Caco-2 (cell line): Measurements from ENCODE around the gene TTC7B. TPM values are rescaled to one million over a fixed set of nuclear protein-coding genes. Genes with fewer than 3 reads are reported as not detected.

Source experiments
- BruUV-seq: library from RNA; stranded (reverse); fragments of 400-500 nt; replicated peaks from 2 replicates; lab custom pipeline; 2021; lab: Mats Ljungman, UMichigan
- CTCF ChIA-PET: fragments of 300-600 bp; sonication (Branson Sonifier 250); formaldehyde crosslinking; loops from one replicate; lab custom pipeline; 2022; ENCODE audit warnings: antibody characterized with exemption; lab: Charles Lee
- POLR2A ChIA-PET: fragments of 300-600 bp; sonication (Branson Sonifier 250); formaldehyde crosslinking; loops from one replicate; lab custom pipeline; 2022; ENCODE audit warnings: antibody characterized with exemption; lab: Charles Lee
- DNase-seq, 2 experiments: peaks; one replicate each; pipeline versions ENCODE4 v3.0.0 to v3.0.0-alpha.2; 2020 to 2022
- H3K27me3 ChIP-seq: replicated peaks from 2 replicates; pipeline ENCODE4 v1.6.0; 2011; ENCODE audit warnings: low read length; ENCODE audit not compliant: control insufficient read depth, insufficient read depth
- H3K36me3 ChIP-seq: 2 replicates; pipeline ENCODE4 v1.5.1; 2011; ENCODE audit warnings: low read length; ENCODE audit not compliant: control insufficient read depth, insufficient read depth
- H3K4me1 ChIP-seq: fragments of 250-450 bp; sonication (Bioruptor Pico); 2 replicates; pipeline ENCODE4 v1.5.1; 2020; ENCODE audit warnings: mild to moderate bottlenecking
- H3K4me3 ChIP-seq: 2 replicates; pipeline ENCODE4 v1.5.1; 2011; ENCODE audit warnings: low read depth, mild to moderate bottlenecking, control low read depth, low read length
- H3K9me3 ChIP-seq: fragments of 250-450 bp; sonication (Bioruptor Pico); 2 replicates; pipeline ENCODE4 v1.5.1; 2020; ENCODE audit warnings: mild to moderate bottlenecking, moderate library complexity
- H3K27ac Mint-ChIP-seq: one replicate; pipeline ENCODE4 v1.8.0; 2022; ENCODE audit warnings: mixed read lengths; ENCODE audit not compliant: unreplicated experiment
- H3K27me3 Mint-ChIP-seq: one replicate; pipeline ENCODE4 v1.8.0; 2022; ENCODE audit warnings: mixed read lengths; ENCODE audit not compliant: insufficient read depth, unreplicated experiment
- H3K36me3 Mint-ChIP-seq: one replicate; pipeline ENCODE4 v1.8.0; 2022; ENCODE audit warnings: mild to moderate bottlenecking, mixed read lengths; ENCODE audit not compliant: insufficient read depth, unreplicated experiment
- H3K4me1 Mint-ChIP-seq: one replicate; pipeline ENCODE4 v1.8.0; 2022; ENCODE audit warnings: low read depth, mixed read lengths; ENCODE audit not compliant: unreplicated experiment
- H3K4me3 Mint-ChIP-seq: one replicate; pipeline ENCODE4 v1.8.0; 2022; ENCODE audit warnings: mild to moderate bottlenecking, moderate library complexity, mixed read lengths; ENCODE audit not compliant: unreplicated experiment
- H3K9me3 Mint-ChIP-seq: one replicate; pipeline ENCODE4 v1.8.0; 2022; ENCODE audit warnings: mixed read lengths; ENCODE audit not compliant: unreplicated experiment
- CTCF ChIP-seq, 2 experiments: fragments of 200-600 bp in 1 of 2; IDR thresholded peaks; 1 replicate in 1 of 2; 2 replicates in 1 of 2; pipeline versions ENCODE4 v1.5.1 to v1.8.0; 2011 to 2022; ENCODE audit warnings: antibody characterized with exemption in 1 of 2, control low read depth in 1 of 2, inconsistent platforms in 1 of 2, low read depth in 1 of 2, low read length in 1 of 2, mild to moderate bottlenecking in 1 of 2, moderate library complexity in 1 of 2; ENCODE audit not compliant: insufficient read depth in 1 of 2, severe bottlenecking in 1 of 2, unreplicated experiment in 1 of 2
- intact Hi-C: fragments of 100-400 bp; cut with micrococcal nuclease; formaldehyde crosslinking; loops from one replicate; pipeline ENCODE4 v1.10.0; 2022; ENCODE audit not compliant: unreplicated experiment
- total RNA-seq: library from RNA; stranded (reverse); gene quantifications from 2 replicates; pipeline ENCODE4 v1.2.3, GENCODE V29; 2022

TTC7B gene
- total RNA-seq, 1 experiment from 2014 or later: 28.5 TPM

DNA sequence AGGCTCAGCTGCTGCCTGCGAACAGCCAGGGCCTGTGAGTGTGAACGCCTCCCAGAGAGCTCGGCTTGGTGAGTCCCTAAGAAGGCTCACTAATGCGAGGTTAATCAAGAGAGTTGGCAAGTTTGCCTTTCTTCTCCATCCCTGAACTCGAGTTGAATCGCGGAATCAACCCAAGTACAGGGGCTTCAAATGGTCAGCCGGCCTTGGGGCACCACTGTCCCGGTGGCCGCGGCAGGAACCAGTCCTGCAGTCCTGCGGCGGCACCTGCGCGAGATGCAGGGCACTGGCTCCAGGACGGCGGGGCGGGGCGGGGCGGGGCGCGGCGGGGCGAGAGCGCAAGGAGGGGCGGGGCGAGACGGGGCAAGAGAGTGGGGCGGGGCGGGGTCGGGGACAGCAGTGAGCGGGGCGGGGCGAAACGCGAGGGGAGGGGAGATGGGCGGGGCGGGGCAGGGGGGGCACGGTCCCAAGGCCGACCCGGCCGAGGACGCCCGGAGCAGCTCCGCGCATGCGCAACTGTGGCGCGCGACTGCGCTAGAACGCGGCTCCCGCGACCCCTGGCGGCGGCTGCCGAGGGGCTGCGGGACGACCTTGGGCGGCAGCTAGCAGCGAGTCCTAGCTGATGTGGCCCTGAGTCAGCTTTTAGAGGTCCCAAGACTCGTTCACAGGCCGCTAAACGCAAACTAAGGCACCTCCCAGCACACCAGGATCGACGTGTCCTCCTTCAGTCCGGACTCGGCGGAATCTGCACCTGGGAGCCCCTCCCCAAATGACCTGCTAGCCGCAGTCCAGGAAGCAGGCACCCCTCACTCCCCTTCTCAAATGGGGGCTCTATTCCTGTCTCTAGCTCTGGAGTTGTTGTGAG is 58.0 kb downstream of the TTC7B start:
- ChIA-PET CTCF (interaction anchor here (0.5 to 2.1 kb wide), 19 partner anchors 17 to 802 kb away, joined by 3 to 8 read pairs (median 4); no protein-coding TSS in a partner anchor), POLR2A (interaction anchor here (0.6 to 1.0 kb wide), 2 partner anchors 38 to 361 kb away, joined by 3 to 4 read pairs; no protein-coding TSS in a partner anchor)
- H3K4me3 Mint-ChIP-seq: peak overlapping the region; percentile 68
- H3K36me3 ChIP-seq: no peaks in the 10 kb centered on the region
- peaks cover 10% of the 10 kb centered on the region for H3K9me3 Mint-ChIP-seq
- no peaks in the 10 kb centered on the region for H3K27me3 Mint-ChIP-seq
- no peaks in the 10 kb centered on the region for H3K4me1 Mint-ChIP-seq
- 0 out of 2 replicates have a peak, but pooled peaks cover 7% of the 10 kb centered on the region for H3K9me3 ChIP-seq
- no TSS peak for BruUV-seq
- peaks cover 7% of the 10 kb centered on the region for H3K36me3 Mint-ChIP-seq
- peak overlapping the region; percentile 40 for H3K4me3 ChIP-seq
- H3K4me1 ChIP-seq: no peaks in the 10 kb centered on the region
- peak; percentile 77 to 88 for TF ChIP-seq CTCF (IDR thresholded peaks at IDR 0.05; ENCODE audit: insufficient read depth in 1 of 2, low read depth in 1 of 2, low read length in 1 of 2, severe bottlenecking in 1 of 2, unreplicated experiment in 1 of 2)
- intact Hi-C loops: loop anchor here (2.0 kb wide), 1 partner anchor 61 kb away; no protein-coding TSS in a partner anchor
- DNase-seq: peak; percentile 86 to 95
- H3K27me3 ChIP-seq: no peaks in the 10 kb centered on the region
- no peak overlapping the region for H3K27ac Mint-ChIP-seq

DNA sequence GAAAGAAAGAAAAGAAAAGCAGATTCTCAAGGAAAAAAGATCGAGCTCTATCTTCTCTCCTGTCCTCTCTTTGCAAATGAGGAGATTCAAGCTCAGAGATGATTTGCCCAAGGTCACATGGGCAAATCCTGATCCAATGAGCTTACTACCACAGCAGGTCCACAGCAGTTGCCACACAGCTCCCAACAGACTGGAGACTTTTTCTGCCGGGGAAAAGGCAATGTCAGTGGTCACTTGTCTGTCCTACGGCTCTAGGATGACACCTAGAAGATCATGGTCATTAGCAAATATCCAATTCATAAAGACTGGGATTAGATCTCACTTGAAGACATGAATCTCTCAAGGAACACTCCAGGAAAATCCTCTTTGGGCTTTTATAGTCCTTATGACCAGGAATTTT is 58.8 kb downstream of the TTC7B start:
- Histone ChIP-seq H3K36me3 (no peaks in the 10 kb centered on the region), H3K4me1 (no peaks in the 10 kb centered on the region), H3K27me3 (no peaks in the 10 kb centered on the region), H3K9me3 (no peaks in the 10 kb centered on the region), H3K4me3 (no peak overlapping the region)
- ChIA-PET POLR2A (no interaction called here), CTCF (interaction anchor here (2.0 to 2.1 kb wide), 2 partner anchors 37 to 468 kb away, joined by 7 to 8 read pairs; no protein-coding TSS in a partner anchor)
- no peaks in the 10 kb centered on the region for H3K4me1 Mint-ChIP-seq
- peak overlapping the region; percentile 48 for H3K4me3 Mint-ChIP-seq
- no peaks in the 10 kb centered on the region for H3K27me3 Mint-ChIP-seq
- no peak overlapping the region for H3K27ac Mint-ChIP-seq
- no peak for TF ChIP-seq CTCF (IDR thresholded peaks at IDR 0.05; ENCODE audit: insufficient read depth in 1 of 2, low read depth in 1 of 2, low read length in 1 of 2, severe bottlenecking in 1 of 2, unreplicated experiment in 1 of 2)
- intact Hi-C loops: no loop called here
- no peak for DNase-seq
- H3K9me3 Mint-ChIP-seq: peaks cover 4% of the 10 kb centered on the region
- H3K36me3 Mint-ChIP-seq: peaks cover 7% of the 10 kb centered on the region
- no TSS peak for BruUV-seq

GRCh38 chr14:90756755-90757345 is 59.4 kb downstream of the TTC7B start:
- Histone ChIP-seq H3K27me3 (no peaks in the 10 kb centered on the region), H3K4me1 (no peaks in the 10 kb centered on the region), H3K9me3 (no peaks in the 10 kb centered on the region), H3K36me3 (no peaks in the 10 kb centered on the region), H3K4me3 (no peak overlapping the region)
- Mint-ChIP-seq H3K27ac (no peak overlapping the region), H3K9me3 (no peaks in the 10 kb centered on the region), H3K27me3 (no peaks in the 10 kb centered on the region), H3K4me3 (no peak overlapping the region), H3K36me3 (peaks cover 7% of the 10 kb centered on the region), H3K4me1 (no peaks in the 10 kb centered on the region)
- intact Hi-C loops: no loop called here
- DNase-seq: no peak
- TF ChIP-seq CTCF (IDR thresholded peaks at IDR 0.05; ENCODE audit: insufficient read depth in 1 of 2, low read depth in 1 of 2, low read length in 1 of 2, severe bottlenecking in 1 of 2, unreplicated experiment in 1 of 2): no peak
- ChIA-PET POLR2A (no interaction called here), CTCF (interaction anchor here (2.0 to 2.1 kb wide), 2 partner anchors 37 to 467 kb away, joined by 7 to 8 read pairs; no protein-coding TSS in a partner anchor)
- BruUV-seq: no TSS peak
